ENCODE measurements around the gene RUFY2.

RUFY2 gene

GRCh38 chr10:68353537-68353936, 53.5 kb downstream of the RUFY2 start:
- no peaks in the 10 kb centered on the region for H3K36me3 ChIP-seq (ENCODE audit: control insufficient read depth, insufficient read depth, low read length)

GRCh38 chr10:68348265-68348741, 58.8 kb downstream of the RUFY2 start:
- Histone ChIP-seq H3K9me3 (ENCODE audit: control insufficient read depth, low read length) (no peaks in the 10 kb centered on the region), H3K36me3 (ENCODE audit: control insufficient read depth, insufficient read depth, low read length) (no peaks in the 10 kb centered on the region), H3K4me1 (ENCODE audit: control insufficient read depth, insufficient read depth, low read length) (no peaks in the 10 kb centered on the region), H3K4me3 (ENCODE audit: low read length) (no peak overlapping the region), H3K9ac (ENCODE audit: low read length) (no peak overlapping the region), H3K27me3 (ENCODE audit: control insufficient read depth, insufficient read depth, low read length) (no peaks in the 10 kb centered on the region)

More at GRCh38 chr10:68353537-68353936, 53.5 kb downstream of the RUFY2 start:
- Histone ChIP-seq H3K9me3 (ENCODE audit: control insufficient read depth, low read length) (no peaks in the 10 kb centered on the region), H3K4me3 (ENCODE audit: low read length) (no peak overlapping the region), H3K4me1 (ENCODE audit: control insufficient read depth, insufficient read depth, low read length) (no peaks in the 10 kb centered on the region), H3K9ac (ENCODE audit: low read length) (no peak overlapping the region), H3K27me3 (ENCODE audit: control insufficient read depth, insufficient read depth, low read length) (no peaks in the 10 kb centered on the region)

- Histone ChIP-seq H3K4me1 (ENCODE audit: control insufficient read depth, insufficient read depth, low read length) (no peaks in the 10 kb centered on the region), H3K27me3 (ENCODE audit: control insufficient read depth, insufficient read depth, low read length) (no peaks in the 10 kb centered on the region), H3K9me3 (ENCODE audit: control insufficient read depth, low read length) (no peaks in the 10 kb centered on the region), H3K36me3 (ENCODE audit: control insufficient read depth, insufficient read depth, low read length) (no peaks in the 10 kb centered on the region), H3K4me3 (ENCODE audit: low read length) (no peak overlapping the region), H3K9ac (ENCODE audit: low read length) (no peak overlapping the region)
Measured at GRCh38 chr10:68346774-68347173, 60.3 kb downstream of the RUFY2 start.

- Histone ChIP-seq H3K4me1 (ENCODE audit: control insufficient read depth, insufficient read depth, low read length) (no peaks in the 10 kb centered on the region), H3K4me3 (ENCODE audit: low read length) (no peak overlapping the region), H3K9ac (ENCODE audit: low read length) (no peak overlapping the region), H3K27me3 (ENCODE audit: control insufficient read depth, insufficient read depth, low read length) (no peaks in the 10 kb centered on the region), H3K9me3 (ENCODE audit: control insufficient read depth, low read length) (no peaks in the 10 kb centered on the region), H3K36me3 (ENCODE audit: control insufficient read depth, insufficient read depth, low read length) (no peaks in the 10 kb centered on the region)
Measured at GRCh38 chr10:68345621-68346020, 61.5 kb downstream of the RUFY2 start.

- H3K27me3 ChIP-seq (ENCODE audit: control insufficient read depth, insufficient read depth, low read length), result no peaks in the 10 kb centered on the region
- no peaks in the 10 kb centered on the region for H3K4me1 ChIP-seq (ENCODE audit: control insufficient read depth, insufficient read depth, low read length)
- no peak overlapping the region for H3K9ac ChIP-seq (ENCODE audit: low read length)
- no peaks in the 10 kb centered on the region for H3K9me3 ChIP-seq (ENCODE audit: control insufficient read depth, low read length)
- peaks cover 5% of the 10 kb centered on the region for H3K36me3 ChIP-seq (ENCODE audit: control insufficient read depth, insufficient read depth, low read length)
- H3K4me3 ChIP-seq (ENCODE audit: low read length), result no peak overlapping the region
Measured at GRCh38 chr10:68342909-68343516, 64.1 kb downstream of the RUFY2 start.

- H3K4me3 ChIP-seq (ENCODE audit: low read length), result no peak overlapping the region
- no peaks in the 10 kb centered on the region for H3K9me3 ChIP-seq (ENCODE audit: control insufficient read depth, low read length)
- H3K36me3 ChIP-seq (ENCODE audit: control insufficient read depth, insufficient read depth, low read length), result peaks cover 5% of the 10 kb centered on the region
- H3K4me1 ChIP-seq (ENCODE audit: control insufficient read depth, insufficient read depth, low read length), result peaks cover 7% of the 10 kb centered on the region
- no peak overlapping the region for H3K9ac ChIP-seq (ENCODE audit: low read length)
- H3K27me3 ChIP-seq (ENCODE audit: control insufficient read depth, insufficient read depth, low read length), result no peaks in the 10 kb centered on the region
Measured at GRCh38 chr10:68340358-68341080, 66.6 kb downstream of the RUFY2 start.

- Histone ChIP-seq H3K36me3 (ENCODE audit: control insufficient read depth, insufficient read depth, low read length) (peaks cover 5% of the 10 kb centered on the region), H3K9me3 (ENCODE audit: control insufficient read depth, low read length) (no peaks in the 10 kb centered on the region), H3K27me3 (ENCODE audit: control insufficient read depth, insufficient read depth, low read length) (no peaks in the 10 kb centered on the region), H3K4me3 (ENCODE audit: low read length) (no peak overlapping the region), H3K9ac (ENCODE audit: low read length) (no peak overlapping the region), H3K4me1 (ENCODE audit: control insufficient read depth, insufficient read depth, low read length) (peaks cover 7% of the 10 kb centered on the region)
Measured at GRCh38 chr10:68336754-68337351, 70.2 kb downstream of the RUFY2 start.

GRCh38 chr10:68334672-68335467, 72.2 kb downstream of the RUFY2 start:
- Histone ChIP-seq H3K9ac (ENCODE audit: low read length) (peak overlapping the region; percentile 52), H3K4me3 (ENCODE audit: low read length) (no peak overlapping the region)

GRCh38 chr10:68333440-68334431, 73.3 kb downstream of the RUFY2 start:
- Histone ChIP-seq H3K36me3 (ENCODE audit: control insufficient read depth, insufficient read depth, low read length) (no peaks in the 10 kb centered on the region), H3K9ac (ENCODE audit: low read length) (peak overlapping the region; percentile 96), H3K4me1 (ENCODE audit: control insufficient read depth, insufficient read depth, low read length) (peaks cover 25% of the 10 kb centered on the region), H3K27me3 (ENCODE audit: control insufficient read depth, insufficient read depth, low read length) (no peaks in the 10 kb centered on the region), H3K9me3 (ENCODE audit: control insufficient read depth, low read length) (no peaks in the 10 kb centered on the region), H3K4me3 (ENCODE audit: low read length) (peak overlapping the region; percentile 81)

More at GRCh38 chr10:68334672-68335467, 72.2 kb downstream of the RUFY2 start:
- H3K36me3 ChIP-seq (ENCODE audit: control insufficient read depth, insufficient read depth, low read length), result peaks cover 4% of the 10 kb centered on the region
- H3K9me3 ChIP-seq (ENCODE audit: control insufficient read depth, low read length), result no peaks in the 10 kb centered on the region
- H3K4me1 ChIP-seq (ENCODE audit: control insufficient read depth, insufficient read depth, low read length), result peaks cover 15% of the 10 kb centered on the region
- H3K27me3 ChIP-seq (ENCODE audit: control insufficient read depth, insufficient read depth, low read length), result no peaks in the 10 kb centered on the region

- Histone ChIP-seq H3K27me3 (ENCODE audit: control insufficient read depth, insufficient read depth, low read length) (no peaks in the 10 kb centered on the region), H3K36me3 (ENCODE audit: control insufficient read depth, insufficient read depth, low read length) (no peaks in the 10 kb centered on the region), H3K9me3 (ENCODE audit: control insufficient read depth, low read length) (no peaks in the 10 kb centered on the region), H3K9ac (ENCODE audit: low read length) (peak overlapping the region; percentile 96), H3K4me3 (ENCODE audit: low read length) (peak overlapping the region; percentile 81), H3K4me1 (ENCODE audit: control insufficient read depth, insufficient read depth, low read length) (peaks cover 31% of the 10 kb centered on the region)
Measured at GRCh38 chr10:68333058-68333395, 74.0 kb downstream of the RUFY2 start.
